CD4-positive, alpha-beta T cell treated with Interleukin-6 at 100 ng/mL for 8 hours (primary cell): ENCODE data around the gene SAP30BP.
"Not testable (repeated sequence)": the region's sequence is repeated elsewhere in the genome, so short reads cannot be mapped to it uniquely, and the experiment has no call there.

ENCODE experiments used
- DNase-seq: peaks from one replicate; pipeline ENCODE4 v3.0.0-alpha.2; 2020; ENCODE audit warnings: mixed read lengths, low spot score

Gene SAP30BP

DNA sequence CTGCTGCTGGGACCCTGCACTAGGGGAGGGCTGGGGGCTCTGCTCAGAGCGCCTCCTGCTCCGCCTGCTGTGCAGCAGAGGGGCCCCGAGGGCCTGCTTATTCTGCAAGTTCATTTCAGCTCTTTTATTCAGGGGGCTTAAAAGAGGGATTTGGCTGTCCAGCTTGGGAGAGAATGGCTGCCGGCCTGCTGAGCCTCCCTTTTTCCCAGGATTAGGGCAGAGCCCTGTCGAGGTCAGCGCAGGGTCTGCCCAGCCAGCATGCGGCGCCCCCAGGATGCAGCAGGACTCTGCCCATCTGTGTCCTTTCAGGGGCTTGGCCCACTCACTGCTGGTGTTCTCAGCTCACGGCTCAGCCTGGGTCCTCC lies 32.8 kb upstream of the SAP30BP start:
- no peak for DNase-seq

DNA sequence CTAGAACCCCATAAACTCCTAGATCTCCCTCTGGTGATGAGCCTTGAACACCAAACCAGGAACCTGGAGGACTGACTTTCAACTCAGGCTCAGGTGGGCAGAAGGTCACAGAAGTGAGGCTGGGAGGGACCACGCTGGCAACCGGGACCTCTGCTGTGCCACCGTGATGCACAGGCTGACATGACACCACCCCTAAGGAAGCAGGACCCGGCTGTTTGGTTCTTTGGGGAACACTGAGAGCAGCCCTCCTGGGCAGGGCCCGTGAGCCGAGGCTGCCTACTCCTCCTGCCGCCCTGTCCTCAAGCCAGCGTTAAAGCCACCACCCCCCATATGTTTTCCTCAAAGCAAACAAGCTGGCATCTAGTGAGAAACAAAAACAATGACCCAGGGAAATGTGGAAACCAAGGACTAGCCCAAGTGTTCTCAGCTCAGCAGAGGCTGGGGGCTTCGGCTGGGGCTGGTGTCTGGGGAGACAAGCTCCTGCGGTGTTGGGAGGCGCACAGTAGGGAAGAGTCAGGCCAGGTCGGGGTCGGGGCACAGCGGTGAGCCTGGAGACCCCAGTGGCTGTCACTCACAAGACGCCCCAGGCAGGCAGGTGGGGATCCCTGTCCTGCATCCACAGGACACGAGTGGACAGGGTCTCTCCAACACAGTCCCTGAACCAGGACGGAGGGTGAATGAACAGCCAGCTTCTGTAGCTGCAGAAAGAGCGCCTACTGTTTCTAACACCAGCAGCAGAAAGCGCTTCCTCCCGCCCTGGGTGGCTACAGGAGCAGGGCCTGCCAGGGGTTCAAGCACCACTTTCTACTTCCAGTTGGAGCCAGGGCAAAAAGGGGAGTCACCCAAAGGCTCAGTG lies 32.2 kb upstream of the SAP30BP start:
- no peak for DNase-seq

DNA sequence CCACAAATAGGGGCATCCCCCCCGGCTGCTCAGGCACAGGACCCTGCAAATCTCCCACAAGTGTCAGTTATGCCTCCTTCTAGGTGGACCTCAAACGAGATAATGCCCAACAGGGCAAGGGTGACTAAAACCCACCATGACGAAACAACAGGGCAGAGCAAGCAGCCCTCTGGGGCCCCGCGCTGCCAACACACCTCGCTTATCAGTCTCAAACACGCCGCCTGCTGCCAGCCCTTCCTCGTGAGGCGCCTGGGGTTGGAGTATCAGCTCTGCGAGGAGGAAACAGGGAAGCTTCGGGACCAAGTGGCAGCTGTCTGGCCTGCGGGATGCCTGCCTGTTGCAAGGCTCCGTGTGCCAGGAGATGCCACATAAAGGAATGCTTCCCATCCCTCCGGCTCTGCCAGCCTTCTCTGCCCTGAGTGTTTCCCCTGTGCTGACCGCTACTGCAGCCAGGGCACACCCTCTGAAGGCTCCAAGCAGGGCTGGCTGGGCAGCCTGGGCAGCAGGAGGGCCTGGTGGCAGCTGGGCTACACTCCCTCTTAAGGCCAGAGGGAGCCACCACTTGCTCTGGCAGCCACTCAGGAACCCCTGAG lies 31.4 kb upstream of the SAP30BP start:
- no peak for DNase-seq

DNA sequence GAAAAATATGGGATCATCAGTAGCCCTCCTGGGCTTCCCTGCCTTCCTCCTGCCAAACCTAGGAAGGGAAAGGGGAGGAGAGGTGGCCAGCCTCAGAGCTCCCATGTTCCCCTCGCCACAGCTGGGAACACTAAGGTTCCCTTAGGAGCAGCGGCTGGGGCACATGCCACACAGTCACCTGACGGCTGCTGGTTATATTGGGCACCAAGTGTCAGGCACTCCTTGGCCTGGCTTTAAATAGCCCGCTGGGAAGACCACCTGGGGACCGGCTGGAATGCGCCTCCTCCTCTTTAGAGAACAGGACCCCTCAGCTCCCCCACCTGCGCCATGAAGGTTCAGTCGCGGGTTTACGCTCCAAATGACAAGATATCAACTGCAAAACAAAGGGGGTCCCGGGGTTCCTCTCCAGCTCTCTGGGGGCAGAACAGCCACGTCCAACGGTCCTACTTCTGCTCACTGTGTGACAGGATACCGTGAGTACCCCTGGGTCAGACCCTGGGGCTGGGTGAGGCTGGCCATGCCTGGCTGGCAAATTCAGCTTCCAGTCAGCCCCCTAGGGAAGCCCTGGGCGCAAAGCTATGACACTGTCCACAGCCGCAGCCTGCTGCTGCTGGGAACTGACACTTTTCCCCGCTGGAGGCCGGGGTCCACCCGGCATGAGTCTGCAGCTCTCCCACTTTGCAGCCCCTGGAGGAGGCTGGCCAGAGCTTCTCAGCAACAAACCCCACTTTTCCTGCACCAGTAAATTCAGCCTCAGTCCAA lies 30.6 kb upstream of the SAP30BP start:
- DNase-seq: no peak

DNA sequence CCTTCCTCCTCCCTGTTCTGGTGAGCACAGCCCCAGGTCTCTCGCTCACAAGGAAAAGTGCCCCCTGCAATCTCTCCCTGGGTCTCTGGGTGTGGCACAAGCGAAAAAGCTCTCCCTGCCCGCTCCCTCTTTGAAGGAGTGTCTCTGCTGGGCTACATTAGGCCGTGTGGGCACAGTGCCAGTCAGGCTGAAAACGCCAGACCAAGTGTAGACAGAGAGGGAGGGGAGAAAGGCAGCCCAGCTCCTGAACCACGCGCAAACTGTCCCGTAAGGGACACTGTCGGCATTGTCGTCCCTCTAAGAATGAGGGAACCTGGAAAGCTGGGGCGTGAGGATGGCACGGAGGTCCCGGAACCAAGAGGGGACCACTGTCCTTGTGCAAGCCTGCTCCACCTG lies 30.0 kb upstream of the SAP30BP start:
- DNase-seq: no peak

DNA sequence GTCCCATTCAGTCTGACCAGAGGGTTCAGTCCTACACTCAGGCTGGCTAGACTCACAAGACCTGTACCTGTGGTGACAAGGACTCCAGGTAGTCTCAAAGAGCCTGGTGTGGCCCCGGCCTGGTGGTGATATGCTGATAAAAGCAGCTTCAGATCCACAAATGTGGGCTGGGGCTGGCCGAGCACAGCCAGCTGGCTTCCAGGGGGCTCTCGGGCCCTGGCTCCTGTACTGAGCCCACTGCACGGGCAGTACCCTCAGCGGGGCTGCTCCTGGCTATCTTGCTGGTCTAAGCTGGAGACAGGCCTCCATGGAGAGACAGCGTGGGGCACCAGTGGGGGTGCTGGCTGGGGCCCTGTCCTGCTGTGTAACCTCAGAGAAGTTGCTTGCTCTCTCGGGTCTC lies 29.6 kb upstream of the SAP30BP start:
- DNase-seq: no peak

DNA sequence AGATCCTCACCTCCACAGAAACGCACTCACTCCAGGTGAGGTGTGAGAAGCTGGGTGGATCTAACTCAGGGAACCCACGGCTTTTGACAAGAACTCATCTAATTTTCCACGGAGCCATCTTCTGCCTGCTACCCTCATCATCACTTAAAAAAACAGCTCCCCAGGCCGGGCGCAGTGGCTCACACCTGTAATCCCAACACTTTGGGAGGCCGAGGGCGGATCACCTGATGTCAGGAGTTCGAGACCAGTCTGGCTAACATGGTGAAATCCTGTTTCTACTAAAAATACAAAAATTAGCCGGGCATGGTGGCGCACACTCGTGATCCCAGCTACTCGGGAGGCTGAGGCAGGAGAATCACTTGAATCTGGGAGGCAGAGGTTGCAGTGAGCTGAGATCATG lies 29.1 kb upstream of the SAP30BP start:
- DNase-seq: not testable (repeated sequence)

DNA sequence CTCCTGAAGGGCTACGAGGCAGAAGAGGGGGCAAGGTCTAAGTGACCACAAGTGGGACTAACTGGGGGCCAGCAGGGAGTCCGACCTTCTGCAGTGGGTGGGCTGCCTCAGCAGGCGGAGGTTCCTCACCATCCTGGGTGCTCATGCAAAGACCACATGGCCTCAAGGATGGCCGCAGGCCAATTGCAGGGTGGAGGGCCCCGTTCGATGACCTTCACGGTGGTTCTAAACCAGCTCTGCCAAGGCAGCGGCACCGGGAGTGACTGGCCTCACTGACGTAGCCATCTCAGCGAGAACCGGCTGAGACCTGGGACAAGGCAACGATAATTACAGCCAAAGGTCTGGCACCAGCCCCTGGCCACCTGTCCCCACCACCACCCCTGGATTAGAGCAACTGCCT lies 28.2 kb upstream of the SAP30BP start:
- no peak for DNase-seq

DNA sequence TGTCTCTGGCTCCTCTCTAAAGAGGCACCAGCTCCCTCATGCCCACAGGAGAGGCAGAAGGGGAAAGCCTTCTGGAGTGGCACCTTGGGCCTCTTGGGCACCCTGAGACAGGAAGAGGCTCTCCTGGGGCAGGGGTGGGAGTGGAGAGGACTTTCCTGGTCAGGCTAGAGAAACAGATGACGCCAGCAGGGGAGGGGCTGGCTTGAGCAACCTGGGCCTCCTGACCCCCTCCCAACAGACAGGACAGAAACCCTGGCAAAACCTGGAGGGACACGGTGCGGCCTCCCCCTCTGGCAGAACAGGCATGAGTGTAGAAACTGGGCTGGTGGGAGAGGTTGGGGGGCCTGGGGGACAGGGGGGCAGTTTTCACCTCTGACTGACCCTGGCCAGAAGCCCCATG lies 27.8 kb upstream of the SAP30BP start:
- DNase-seq: no peak

DNA sequence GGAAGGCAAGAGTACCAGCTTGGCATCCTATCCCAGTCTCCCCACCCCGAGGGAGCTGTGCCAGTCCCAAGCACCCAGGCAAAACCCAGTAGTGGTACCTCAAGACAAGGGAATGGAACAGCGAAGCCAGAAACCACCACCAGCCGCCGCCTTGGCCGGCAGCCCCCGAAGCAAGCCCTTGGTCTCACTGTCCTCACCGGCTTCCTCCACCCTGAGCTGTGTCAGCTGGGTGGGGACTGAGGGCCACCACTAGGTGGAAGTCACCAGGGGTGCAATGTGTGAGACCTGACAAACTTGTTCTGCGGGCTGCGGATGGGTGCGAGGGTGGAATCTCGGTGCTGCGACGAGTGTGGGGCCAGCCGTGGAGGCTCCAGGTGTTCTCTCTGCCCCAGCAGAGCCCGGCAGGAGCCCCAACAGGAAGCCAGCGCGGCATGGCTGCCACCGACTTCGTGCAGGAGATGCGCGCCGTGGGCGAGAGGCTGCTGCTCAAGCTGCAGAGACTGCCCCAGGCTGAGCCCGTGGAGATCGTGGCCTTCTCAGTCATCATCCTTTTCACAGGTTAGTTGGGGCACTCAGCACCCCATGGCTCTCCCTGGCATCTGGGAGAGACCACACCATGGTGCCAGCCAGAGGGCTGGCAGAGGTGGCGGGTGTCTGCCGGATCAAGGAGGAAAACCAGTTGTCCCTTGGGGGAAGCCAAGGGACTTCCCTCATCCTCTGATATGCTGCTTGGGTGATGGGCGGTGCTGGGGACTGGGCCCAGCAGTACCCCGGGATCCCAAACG lies 27.2 kb upstream of the SAP30BP start:
- no peak for DNase-seq

DNA sequence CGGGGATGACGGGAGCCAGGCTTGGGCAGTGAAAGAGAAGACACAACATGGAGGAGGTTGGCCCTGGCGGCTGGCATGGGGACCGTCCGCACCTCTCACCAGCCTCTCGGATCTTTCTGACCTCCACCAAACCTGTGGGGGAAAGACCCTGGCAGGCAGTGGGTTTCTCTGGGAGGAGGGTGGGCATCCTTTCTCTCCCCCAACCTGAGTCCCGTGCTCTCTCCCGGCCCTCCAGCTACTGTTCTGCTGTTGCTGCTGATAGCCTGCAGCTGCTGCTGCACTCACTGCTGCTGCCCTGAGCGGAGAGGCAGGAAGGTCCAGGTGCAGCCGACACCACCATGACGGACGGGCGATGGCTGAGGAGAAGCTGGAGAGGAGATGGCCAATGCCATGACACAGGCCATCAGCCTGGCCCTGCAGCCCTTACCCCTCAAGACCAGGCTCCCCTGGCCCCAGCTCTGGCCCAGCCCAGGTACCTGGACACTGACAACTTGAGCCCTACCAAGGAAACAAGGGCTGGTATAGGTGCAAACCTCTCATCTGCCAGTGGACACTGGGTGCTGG lies 26.5 kb upstream of the SAP30BP start:
- DNase-seq: no peak

DNA sequence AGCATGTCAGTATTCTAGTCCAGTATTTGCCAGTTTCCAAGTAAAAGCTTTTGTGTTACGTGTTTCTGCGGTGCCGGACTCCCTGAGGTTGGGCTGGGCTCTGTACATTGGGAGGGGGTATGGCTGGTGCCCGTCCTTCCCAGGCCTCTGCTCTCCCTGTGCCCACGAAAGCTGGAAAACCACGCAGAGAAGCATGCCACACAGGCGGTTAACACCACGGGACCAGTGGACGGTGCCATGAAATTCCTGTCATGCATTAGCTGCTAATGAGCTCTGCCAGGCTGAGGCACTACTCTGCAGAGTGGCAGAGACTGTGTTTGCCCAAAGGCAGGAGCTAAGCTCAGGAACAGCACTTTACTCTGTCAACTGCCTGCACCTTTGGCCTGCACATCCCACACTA lies 25.8 kb upstream of the SAP30BP start:
- no peak for DNase-seq

DNA sequence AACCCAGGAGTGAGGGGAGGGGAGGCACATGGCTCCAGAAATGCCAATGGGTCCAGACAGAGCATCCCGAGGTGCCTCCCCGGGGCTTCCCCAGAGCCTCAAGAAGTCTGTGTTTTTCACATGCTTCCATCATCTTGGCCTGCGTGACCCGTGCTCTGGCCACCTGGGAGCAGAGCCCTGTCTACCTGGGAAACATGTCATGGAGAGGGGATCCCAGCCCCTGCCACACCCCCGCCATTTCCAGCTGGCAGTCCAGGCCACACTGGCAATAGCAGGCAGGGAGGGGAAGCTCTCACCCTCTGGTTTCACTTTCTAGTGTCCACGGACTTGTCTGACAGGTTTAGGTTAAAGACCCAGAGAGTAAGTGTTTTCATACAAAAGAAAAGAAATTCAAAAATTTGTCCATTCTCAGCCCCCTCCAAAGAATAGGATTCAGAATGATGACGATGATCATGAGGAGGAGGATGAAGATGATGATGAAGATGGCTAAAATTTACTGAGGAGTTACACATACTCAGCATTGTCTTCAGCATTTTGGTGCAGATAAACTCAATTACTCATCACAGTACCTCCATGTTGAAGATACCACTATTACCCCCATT lies 24.9 kb upstream of the SAP30BP start:
- DNase-seq: no peak

DNA sequence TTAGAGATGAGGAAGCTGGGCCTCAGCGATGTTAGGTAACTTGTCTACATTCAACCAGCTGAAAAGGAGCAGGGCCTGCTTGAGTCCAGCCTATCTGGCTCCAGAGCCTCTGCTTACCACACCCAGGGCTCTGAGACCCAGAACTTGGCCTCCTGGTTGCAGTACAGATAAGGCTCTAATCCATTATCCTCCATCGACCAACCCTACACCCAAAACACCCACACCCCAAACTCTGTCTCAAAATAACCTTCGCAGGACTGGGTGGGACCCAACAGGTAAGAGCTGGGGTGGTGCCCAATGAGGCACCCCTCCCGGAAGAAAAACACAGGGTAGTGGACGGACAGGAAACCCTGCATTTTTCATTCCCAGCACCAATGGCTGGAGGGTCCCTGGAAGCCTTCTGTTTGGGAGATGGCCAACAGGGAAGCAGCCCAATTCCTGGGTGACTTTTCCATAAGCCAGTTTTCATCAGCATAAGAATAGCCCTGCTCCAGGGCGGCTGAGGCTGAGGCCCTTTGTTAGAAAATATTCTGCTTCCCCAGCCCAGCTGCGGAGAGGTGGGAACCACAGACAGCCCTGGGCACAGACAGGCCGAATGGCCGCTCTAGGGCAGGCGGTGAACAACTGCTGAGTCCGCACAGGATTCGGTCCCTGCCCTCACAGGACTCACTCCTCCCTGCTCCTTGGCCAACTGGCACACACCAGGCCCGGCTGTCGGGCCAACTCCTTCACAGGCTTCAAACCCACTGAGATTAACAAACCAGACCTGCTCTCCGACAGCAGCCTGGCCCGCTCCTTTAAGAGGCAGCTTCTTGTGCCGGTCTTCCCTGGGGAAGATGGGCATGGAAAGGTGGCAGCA lies 24.1 kb upstream of the SAP30BP start:
- DNase-seq: no peak

DNA sequence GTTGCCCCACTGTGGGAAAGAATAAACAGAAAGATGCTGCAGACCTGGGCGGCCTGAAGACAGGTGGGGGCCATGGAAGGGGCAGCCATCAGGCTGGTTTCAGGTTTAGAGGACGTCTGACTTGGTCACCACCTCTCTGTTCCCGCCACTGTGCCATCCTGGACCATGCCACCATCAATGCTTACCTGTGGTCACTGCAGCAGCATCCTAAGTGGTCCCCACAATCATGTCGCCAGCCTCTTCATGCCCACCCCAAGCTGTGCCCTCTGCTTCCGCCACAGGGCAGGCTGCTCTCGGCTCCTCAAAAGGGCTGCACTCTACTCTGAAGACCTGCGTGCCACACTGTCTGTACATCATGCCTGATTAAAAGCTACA lies 23.5 kb upstream of the SAP30BP start:
- DNase-seq: no peak

DNA sequence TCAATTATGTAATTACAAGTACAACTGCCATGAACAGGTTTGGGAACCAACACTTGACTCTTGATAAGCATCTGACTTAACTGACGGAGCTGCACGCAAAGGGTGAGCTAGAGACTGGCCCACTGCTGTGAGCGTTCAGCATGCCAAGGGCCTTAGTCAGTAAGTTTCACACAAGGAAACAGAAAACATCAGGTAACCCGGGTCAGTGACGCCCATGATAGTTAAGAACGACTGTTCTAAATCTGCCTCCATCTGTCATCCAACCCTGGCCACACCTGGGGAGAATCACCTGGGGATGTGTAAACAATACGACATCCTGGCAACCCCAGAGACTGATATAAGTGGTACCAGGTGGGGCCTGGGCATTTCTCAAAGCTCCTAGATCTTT lies 21.6 kb upstream of the SAP30BP start:
- DNase-seq: no peak

DNA sequence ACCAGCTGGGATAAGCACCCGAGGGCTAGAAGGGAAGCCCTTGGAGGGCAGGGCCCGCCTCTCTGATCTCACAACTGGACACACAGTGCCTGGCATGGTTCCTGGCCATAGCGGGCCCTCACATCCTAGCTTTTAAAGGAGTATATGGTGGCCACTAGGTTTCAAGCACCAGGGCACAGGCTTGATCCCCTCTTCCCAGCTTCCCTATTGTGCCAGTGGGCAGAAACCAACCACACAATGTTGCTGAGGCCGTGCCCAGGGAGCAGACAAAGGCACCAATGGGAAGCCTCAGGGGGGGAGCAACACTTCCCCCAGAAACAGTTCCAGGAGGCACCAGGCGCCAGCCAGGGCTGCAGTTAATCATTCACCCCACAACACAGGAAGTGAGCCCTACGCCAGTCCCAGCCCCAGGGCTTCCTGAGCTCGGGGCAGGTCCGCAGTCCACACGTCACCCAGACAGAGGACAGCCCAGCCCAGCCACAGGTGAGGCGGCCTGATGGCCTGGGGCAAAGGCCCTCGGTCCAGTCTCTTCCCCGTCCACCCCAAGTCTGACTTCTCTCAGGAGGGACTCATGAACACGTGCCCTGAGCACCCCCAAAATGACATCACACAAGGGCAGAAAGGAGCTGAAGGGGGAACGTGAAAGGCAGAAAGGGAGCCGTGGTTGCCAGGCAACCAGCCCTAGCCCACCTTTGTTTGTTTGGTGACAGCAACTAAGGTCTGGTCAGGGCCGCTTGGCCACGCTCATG lies 21.1 kb upstream of the SAP30BP start:
- no peak for DNase-seq

DNA sequence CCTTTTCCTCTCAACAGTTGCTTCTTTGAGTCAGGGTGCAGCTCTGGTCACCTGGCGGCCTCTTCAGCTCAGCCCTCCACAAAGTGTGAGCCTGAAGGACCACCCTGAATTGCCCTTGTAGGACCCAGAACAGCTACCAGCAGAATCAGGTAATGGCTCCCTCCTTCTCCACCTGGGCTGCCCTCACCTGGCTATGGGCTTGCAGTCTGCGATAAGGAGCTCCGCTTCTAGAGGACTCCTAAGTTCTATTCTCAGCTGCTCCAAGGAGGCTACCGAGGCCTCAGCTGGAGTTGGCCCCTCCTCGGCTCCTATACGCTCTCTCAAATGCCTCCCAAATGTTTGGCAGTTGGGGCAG lies 20.5 kb upstream of the SAP30BP start:
- DNase-seq: no peak

DNA sequence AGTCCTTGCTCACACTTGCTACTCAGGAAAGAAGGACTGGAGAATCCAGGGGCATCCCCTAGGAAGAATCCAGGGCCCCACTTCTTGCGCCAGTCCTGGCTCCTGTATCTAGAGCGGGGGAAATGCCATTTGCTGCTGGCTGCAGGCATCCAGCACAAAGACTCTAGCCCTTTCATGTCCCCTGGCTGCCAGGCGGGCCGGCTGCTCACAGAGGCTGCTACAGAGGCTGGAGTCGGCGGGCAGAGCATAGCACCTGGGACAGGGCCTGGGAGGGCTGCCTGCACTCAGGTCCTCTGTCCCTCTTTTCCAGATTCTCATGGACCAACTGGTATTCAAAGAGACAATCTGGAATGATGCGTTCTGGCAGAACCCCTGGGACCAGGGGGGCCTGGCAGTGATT lies 20.1 kb upstream of the SAP30BP start:
- no peak for DNase-seq

DNA sequence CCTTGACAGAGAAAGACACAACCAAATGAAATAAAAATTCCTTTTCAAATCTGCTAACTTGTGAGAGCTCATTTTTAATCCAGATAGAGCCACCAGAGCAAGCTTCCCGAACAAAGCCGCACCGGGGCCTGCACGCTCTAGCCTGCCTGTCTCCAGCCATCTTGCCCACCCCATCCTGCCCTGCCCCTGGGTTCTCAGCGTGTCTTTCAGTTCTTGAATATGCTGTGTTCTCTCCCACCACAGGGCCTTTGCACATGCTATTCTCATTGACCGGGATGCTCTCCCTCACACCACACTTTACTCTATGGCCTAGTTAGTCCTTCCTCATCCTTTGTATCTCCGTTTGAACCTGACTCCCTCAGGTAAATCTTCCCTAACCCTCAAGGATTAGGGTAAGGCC lies 19.2 kb upstream of the SAP30BP start:
- DNase-seq: no peak
